Measurements from ENCODE around the gene RHBDL2.

RHBDL2 gene

GRCh38 chr1:38953433-38953860 lies 11.8 kb upstream of the RHBDL2 start:
- H3K27me3 ChIP-seq (replicated peaks) = no peaks in the 10 kb centered on the region
- in situ Hi-C loops (cut with HindIII; ENCODE audit: low pct_ligation_motif_present, low sequenced_read_pairs) = no loop called here
- H3K27ac ChIP-seq = no peak overlapping the region
- H3K36me3 ChIP-seq (replicated peaks) = no peaks in the 10 kb centered on the region
- DNase-seq = no peak
- no peak for TF ChIP-seq CTCF (IDR thresholded peaks at IDR 0.05; ENCODE audit: low read depth, low read length, missing control alignments)
- H3K4me3 ChIP-seq (ENCODE audit: low read depth, low read length) = no peak overlapping the region

DNA sequence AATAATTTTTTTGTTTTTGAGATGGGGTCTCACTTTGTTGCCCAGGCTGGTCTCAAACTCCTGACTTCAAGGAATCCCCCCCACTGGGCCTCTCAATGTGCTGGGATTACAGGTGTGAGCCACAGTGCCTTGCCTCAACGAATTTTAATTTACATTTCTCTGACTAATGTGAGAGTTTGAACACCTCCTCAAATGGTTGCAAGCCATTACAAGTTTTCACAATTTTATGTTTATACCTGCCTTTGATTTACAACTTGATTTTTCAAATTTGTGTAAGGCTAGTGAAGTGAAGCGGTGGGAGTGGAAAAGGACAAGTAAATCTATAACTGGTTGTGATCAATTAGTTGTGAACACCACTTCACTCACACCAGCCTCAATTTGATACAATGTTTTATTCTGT lies 8.9 kb upstream of the RHBDL2 start:
- no peaks in the 10 kb centered on the region for H3K36me3 ChIP-seq (replicated peaks)
- TF ChIP-seq CTCF (IDR thresholded peaks at IDR 0.05; ENCODE audit: low read depth, low read length, missing control alignments) = no peak
- in situ Hi-C loops (cut with HindIII; ENCODE audit: low pct_ligation_motif_present, low sequenced_read_pairs) = no loop called here
- no peak for DNase-seq
- no peaks in the 10 kb centered on the region for H3K27me3 ChIP-seq (replicated peaks)
- no peak overlapping the region for H3K27ac ChIP-seq
- no peak overlapping the region for H3K4me3 ChIP-seq (ENCODE audit: low read depth, low read length)

DNA sequence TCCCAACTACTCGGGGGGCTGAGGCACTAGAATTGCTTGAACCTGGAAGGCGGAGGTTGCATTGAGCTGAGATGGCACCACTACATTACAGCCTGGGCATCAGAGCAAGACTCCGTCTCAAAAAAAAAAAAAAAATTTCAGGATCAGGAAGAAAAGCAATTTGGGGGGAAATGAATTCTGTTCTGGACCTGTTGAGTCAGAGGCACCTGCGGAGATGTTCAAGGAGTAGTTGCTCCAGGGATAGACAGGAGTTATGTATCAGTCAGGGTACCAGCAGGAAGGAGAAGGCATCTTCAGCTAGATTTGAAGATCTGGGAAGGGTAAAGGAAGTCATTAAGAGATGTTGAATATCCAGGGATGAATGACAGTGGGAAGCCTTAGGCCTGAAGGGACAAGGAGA lies 2.9 kb upstream of the RHBDL2 start:
- in situ Hi-C loops (cut with HindIII; ENCODE audit: low pct_ligation_motif_present, low sequenced_read_pairs) = no loop called here
- no peak overlapping the region for H3K4me3 ChIP-seq (ENCODE audit: low read depth, low read length)
- DNase-seq = no peak
- no peaks in the 10 kb centered on the region for H3K36me3 ChIP-seq (replicated peaks)
- H3K27me3 ChIP-seq (replicated peaks) = no peaks in the 10 kb centered on the region
- no peak for TF ChIP-seq CTCF (IDR thresholded peaks at IDR 0.05; ENCODE audit: low read depth, low read length, missing control alignments)
- no peak overlapping the region for H3K27ac ChIP-seq

DNA sequence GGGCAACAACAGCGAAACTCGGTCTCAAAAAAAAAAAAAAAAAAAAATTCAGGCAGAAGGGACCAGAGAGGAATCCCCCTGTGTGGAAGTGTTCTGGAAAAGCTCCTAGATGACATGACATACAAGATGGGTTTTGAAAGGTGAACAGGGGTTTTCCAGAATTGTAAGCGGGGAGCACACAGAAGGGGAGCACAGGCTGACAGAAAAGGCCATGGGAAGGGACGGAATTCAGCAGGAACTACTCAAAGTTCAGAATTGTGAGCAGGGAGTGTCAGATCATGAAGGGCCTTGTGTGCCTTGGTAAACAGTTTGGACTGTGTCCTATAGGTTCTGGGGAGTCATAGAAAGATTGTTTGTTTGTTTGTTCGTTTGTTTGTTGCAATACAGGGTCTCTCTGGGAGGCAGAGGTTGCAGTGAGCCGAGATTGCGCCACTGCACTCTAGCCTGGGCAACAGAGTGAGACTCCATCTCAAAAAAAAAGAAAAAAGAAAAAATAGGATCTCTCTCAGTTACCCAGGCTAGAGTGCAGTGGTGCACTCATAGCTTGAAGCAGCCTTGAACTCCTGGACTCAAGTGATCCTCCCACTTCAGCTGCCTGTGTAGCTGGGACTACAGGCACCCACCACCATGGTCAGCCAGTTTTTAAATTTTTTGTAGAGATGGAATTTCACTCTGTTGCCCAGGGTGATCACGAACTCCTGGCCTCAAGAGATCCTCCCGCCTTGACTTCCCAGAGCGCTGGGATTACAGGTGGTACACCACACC lies 1.2 kb upstream of the RHBDL2 start:
- Histone ChIP-seq H3K36me3 (replicated peaks) (no peaks in the 10 kb centered on the region), H3K27me3 (replicated peaks) (no peaks in the 10 kb centered on the region), H3K27ac (no peak overlapping the region), H3K4me3 (ENCODE audit: low read depth, low read length) (no peak overlapping the region)
- no peak for DNase-seq
- in situ Hi-C loops (cut with HindIII; ENCODE audit: low pct_ligation_motif_present, low sequenced_read_pairs) = no loop called here
- TF ChIP-seq CTCF (IDR thresholded peaks at IDR 0.05; ENCODE audit: low read depth, low read length, missing control alignments) = no peak

DNA sequence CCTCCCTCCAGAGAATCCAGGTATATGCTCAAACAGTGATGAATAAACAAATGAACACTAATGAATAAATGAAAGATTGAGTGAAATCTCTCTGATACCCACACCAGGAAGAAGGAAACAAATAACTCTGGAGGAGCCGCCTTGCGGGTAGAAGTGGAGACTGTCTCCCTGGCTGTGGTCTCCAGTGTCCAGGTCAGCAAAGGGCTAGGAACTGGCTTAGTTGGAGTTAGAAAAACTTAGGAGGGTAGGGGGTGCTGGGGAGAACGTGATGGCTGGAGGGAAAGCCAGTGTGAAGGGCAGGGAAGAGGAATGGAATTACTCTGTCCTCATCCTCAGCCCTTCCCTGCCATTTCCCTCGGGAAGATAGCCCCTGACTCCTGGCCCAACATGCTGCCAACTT lies 537 bp downstream of the RHBDL2 start:
- in situ Hi-C loops (cut with HindIII; ENCODE audit: low pct_ligation_motif_present, low sequenced_read_pairs) = no loop called here
- H3K4me3 ChIP-seq (ENCODE audit: low read depth, low read length) = peak overlapping the region; percentile 35
- TF ChIP-seq CTCF (IDR thresholded peaks at IDR 0.05; ENCODE audit: low read depth, low read length, missing control alignments) = no peak
- H3K27me3 ChIP-seq (replicated peaks) = no peaks in the 10 kb centered on the region
- no peaks in the 10 kb centered on the region for H3K36me3 ChIP-seq (replicated peaks)
- DNase-seq = no peak
- H3K27ac ChIP-seq = no peak overlapping the region

All from brain microvascular endothelial cell (primary cell).